ENCODE measurements around the gene MDN1. TPM values are rescaled to one million over a fixed set of nuclear protein-coding genes. Genes with fewer than 3 reads are reported as not detected.
"Not testable (repeated sequence)": the region's sequence is repeated elsewhere in the genome, so short reads cannot be mapped to it uniquely, and the experiment has no call there.

Gene MDN1
- total RNA-seq, 2 donors from 2014 or later: 26.2 to 53.3 TPM

- H3K9me3 ChIP-seq: no peaks in the 10 kb centered on the region
- TF ChIP-seq CTCF (IDR thresholded peaks at IDR 0.05) (no peak), POLR2A (IDR thresholded peaks at IDR 0.05) (no peak), POLR2AphosphoS5 (IDR thresholded peaks at IDR 0.05) (no peak)
- 61% methylated on average over 3 of the region's 3 CpGs for WGBS
- H3K27ac ChIP-seq: no peak overlapping the region
- H3K4me1 ChIP-seq (replicated peaks): no peaks in the 10 kb centered on the region
- DNase-seq (ENCODE audit: low spot score): no peak
- no peak overlapping the region for H3K4me3 ChIP-seq
- no peaks in the 10 kb centered on the region for H3K36me3 ChIP-seq
- intact Hi-C loops (cut with DNase I): no loop called here
- no peaks in the 10 kb centered on the region for H3K27me3 ChIP-seq (replicated peaks; ENCODE audit: insufficient read depth)
Observed at GRCh38 chr6:89642956-89643355, 176.6 kb downstream of the MDN1 start.

- H3K4me1 ChIP-seq (replicated peaks); H3K9me3 ChIP-seq; H3K4me3 ChIP-seq; H3K27me3 ChIP-seq (replicated peaks; ENCODE audit: insufficient read depth); DNase-seq (ENCODE audit: low spot score); H3K27ac ChIP-seq; intact Hi-C loops (cut with DNase I); H3K36me3 ChIP-seq: not testable (repeated sequence)
- WGBS: 95% methylated on average over 3 of the region's 3 CpGs
Observed at GRCh38 chr6:89641581-89641980, 178.0 kb downstream of the MDN1 start.

- intact Hi-C loops (cut with DNase I): no loop called here
- Histone ChIP-seq H3K27ac (no peak overlapping the region), H3K27me3 (replicated peaks; ENCODE audit: insufficient read depth) (no peaks in the 10 kb centered on the region), H3K36me3 (no peaks in the 10 kb centered on the region), H3K9me3 (no peaks in the 10 kb centered on the region), H3K4me3 (no peak overlapping the region), H3K4me1 (replicated peaks) (peaks cover 5% of the 10 kb centered on the region)
- TF ChIP-seq POLR2A (IDR thresholded peaks at IDR 0.05): no peak
- WGBS: 89% methylated on average over 4 of the region's 4 CpGs
- no peak for DNase-seq (ENCODE audit: low spot score)
Observed at GRCh38 chr6:89640804-89641203, 178.8 kb downstream of the MDN1 start.

GRCh38 chr6:89638320-89639195, 181.0 kb downstream of the MDN1 start, which contains the start of gene LYRM2:
LYRM2 (minus strand) TSS chr6:89638747; CDS start chr6:89638716, 31 bp downstream.
- Histone ChIP-seq H3K27ac (peak within 1 kb of the TSS; percentile 94 to 95), H3K4me3 (peak within 1 kb of the TSS; percentile 52 to 68), H3K4me1 (replicated peaks) (peaks cover 5% of the 10 kb centered on the region), H3K27me3 (replicated peaks; ENCODE audit: insufficient read depth) (no peaks in the 10 kb centered on the region), H3K36me3 (no peaks in the 10 kb centered on the region), H3K9me3 (no peaks in the 10 kb centered on the region)
- intact Hi-C loops (cut with DNase I): no loop called here
- WGBS: 2% methylated on average over 55 of the region's 58 CpGs
- peak; percentile 91 for DNase-seq (ENCODE audit: low spot score)
- TF ChIP-seq POLR2AphosphoS5 (IDR thresholded peaks at IDR 0.05): peak; percentile 97
- peak; percentile 72 for TF ChIP-seq POLR2A (IDR thresholded peaks at IDR 0.05)
- peak in 2 of 4 experiments; percentile 40 to 41 for TF ChIP-seq CTCF (IDR thresholded peaks at IDR 0.05)

GRCh38 chr6:89637960-89638319, 181.7 kb downstream of the MDN1 start:
- Histone ChIP-seq H3K4me1 (replicated peaks) (peaks cover 5% of the 10 kb centered on the region), H3K27ac (peak overlapping the region; percentile 94 to 95), H3K36me3 (no peaks in the 10 kb centered on the region), H3K4me3 (peak overlapping the region; percentile 52 to 68), H3K27me3 (replicated peaks; ENCODE audit: insufficient read depth) (no peaks in the 10 kb centered on the region), H3K9me3 (no peaks in the 10 kb centered on the region)
- WGBS: 13% methylated on average over 7 of the region's 7 CpGs
- no peak for TF ChIP-seq POLR2AphosphoS5 (IDR thresholded peaks at IDR 0.05)
- TF ChIP-seq CTCF (IDR thresholded peaks at IDR 0.05): no peak
- no peak for TF ChIP-seq POLR2A (IDR thresholded peaks at IDR 0.05)
- intact Hi-C loops (cut with DNase I): no loop called here
- DNase-seq (ENCODE audit: low spot score): no peak

GRCh38 chr6:89636412-89636811, 183.2 kb downstream of the MDN1 start:
- H3K27ac ChIP-seq; H3K4me1 ChIP-seq (replicated peaks); H3K4me3 ChIP-seq; H3K27me3 ChIP-seq (replicated peaks; ENCODE audit: insufficient read depth); H3K36me3 ChIP-seq; intact Hi-C loops (cut with DNase I); H3K9me3 ChIP-seq; DNase-seq (ENCODE audit: low spot score): not testable (repeated sequence)
- WGBS: 95% methylated on average over 3 of the region's 3 CpGs
